ENCODE measurements around the gene MGAT4A.

DNA sequence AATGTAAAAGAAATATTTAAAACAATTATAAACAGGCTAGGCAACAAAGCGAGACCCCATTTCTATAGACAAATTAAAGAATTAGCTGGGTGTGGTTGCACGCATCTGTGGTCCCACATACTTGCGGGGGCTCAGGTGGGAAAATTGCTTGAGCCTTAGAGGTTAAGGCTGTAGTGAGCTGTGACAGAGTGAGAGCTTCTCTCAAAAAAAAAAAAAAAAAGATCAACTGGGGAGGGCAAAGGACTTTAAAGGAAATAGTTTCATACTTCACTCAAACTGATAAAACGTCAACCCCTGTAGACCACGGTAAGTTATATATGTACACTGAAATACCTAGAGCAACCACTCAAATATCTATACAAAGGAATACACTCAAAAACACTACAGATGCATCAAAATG, 37.5 kb downstream of the MGAT4A start:
- TF ChIP-seq, protein P1, sequence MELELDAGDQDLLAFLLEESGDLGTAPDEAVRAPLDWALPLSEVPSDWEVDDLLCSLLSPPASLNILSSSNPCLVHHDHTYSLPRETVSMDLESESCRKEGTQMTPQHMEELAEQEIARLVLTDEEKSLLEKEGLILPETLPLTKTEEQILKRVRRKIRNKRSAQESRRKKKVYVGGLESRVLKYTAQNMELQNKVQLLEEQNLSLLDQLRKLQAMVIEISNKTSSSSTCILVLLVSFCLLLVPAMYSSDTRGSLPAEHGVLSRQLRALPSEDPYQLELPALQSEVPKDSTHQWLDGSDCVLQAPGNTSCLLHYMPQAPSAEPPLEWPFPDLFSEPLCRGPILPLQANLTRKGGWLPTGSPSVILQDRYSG (tag; conservative IDR thresholded peaks at IDR 0.05; ENCODE audit: low read depth) = no peak
- TF ChIP-seq HNRNPUL1 (IDR thresholded peaks at IDR 0.05; ENCODE audit: low read length) = no peak
- TF ChIP-seq NFE2L1 (tag; IDR thresholded peaks at IDR 0.05; ENCODE audit: borderline replicate concordance, low read depth) = no peak
- TF ChIP-seq POLR2AphosphoS2 (IDR thresholded peaks at IDR 0.05; ENCODE audit: low read length) = no peak
- TF ChIP-seq, protein P2, sequence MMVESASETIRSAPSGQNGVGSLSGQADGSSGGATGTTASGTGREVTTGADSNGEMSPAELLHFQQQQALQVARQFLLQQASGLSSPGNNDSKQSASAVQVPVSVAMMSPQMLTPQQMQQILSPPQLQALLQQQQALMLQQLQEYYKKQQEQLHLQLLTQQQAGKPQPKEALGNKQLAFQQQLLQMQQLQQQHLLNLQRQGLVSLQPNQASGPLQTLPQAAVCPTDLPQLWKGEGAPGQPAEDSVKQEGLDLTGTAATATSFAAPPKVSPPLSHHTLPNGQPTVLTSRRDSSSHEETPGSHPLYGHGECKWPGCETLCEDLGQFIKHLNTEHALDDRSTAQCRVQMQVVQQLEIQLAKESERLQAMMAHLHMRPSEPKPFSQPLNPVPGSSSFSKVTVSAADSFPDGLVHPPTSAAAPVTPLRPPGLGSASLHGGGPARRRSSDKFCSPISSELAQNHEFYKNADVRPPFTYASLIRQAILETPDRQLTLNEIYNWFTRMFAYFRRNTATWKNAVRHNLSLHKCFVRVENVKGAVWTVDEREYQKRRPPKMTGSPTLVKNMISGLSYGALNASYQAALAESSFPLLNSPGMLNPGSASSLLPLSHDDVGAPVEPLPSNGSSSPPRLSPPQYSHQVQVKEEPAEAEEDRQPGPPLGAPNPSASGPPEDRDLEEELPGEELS (CRISPR knock-in tag; IDR thresholded peaks at IDR 0.05; ENCODE audit: borderline replicate concordance) = no peak
- TF ChIP-seq PTBP1 (IDR thresholded peaks at IDR 0.05; ENCODE audit: low read depth, low read length) = no peak
- no peak for TF ChIP-seq TBL1XR1 (IDR thresholded peaks at IDR 0.05; ENCODE audit: low read length in 2 of 2)
- TF ChIP-seq CHD2 (IDR thresholded peaks at IDR 0.05; ENCODE audit: low read depth, low read length) = no peak
- no peak for TF ChIP-seq TAF1 (IDR thresholded peaks at IDR 0.05; ENCODE audit: control insufficient read depth, extremely low read depth, insufficient read depth, low read length, severe bottlenecking)
- no peak for TF ChIP-seq GABPA (tag; conservative IDR thresholded peaks at IDR 0.05; ENCODE audit: low read depth)

Measured in K562 (cell line).